ENCODE measurements around the gene TMCC3. TPM values are rescaled to one million over a fixed set of nuclear protein-coding genes. Genes with fewer than 3 reads are reported as not detected.

TMCC3 gene
- total RNA-seq, 1 experiment from 2014 or later, result 2.2 TPM

DNA sequence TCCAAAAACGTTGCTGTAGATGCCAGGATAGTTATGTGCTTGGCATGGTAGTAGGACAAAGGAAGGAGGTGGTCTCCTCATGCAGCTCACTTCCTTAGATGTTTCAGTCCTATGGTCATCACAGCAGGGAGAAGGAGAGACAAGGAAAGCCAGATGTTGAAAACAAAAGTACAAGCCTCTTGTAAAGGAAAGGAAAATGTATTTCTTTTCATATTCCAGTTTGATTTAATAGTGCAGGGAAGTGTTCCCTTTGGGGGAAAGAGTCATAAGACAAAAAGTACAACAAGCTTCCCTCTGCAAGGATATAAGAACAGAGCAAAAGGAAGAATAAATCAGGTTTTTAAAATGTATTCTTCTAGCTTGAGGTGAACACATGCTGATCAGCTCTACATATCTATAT lies 8.6 kb upstream of the TMCC3 start:
- no peak for ATAC-seq
- no peaks in the 10 kb centered on the region for H3K36me3 Mint-ChIP-seq
- TF ChIP-seq SP1 (CRISPR knock-in tag; conservative IDR thresholded peaks at IDR 0.05) (no peak), ZNF219 (CRISPR knock-in tag; IDR thresholded peaks at IDR 0.05; ENCODE audit: borderline replicate concordance) (no peak), ZNF263 (CRISPR knock-in tag; IDR thresholded peaks at IDR 0.05; ENCODE audit: low read depth) (no peak), OVOL2 (CRISPR knock-in tag; IDR thresholded peaks at IDR 0.05; ENCODE audit: borderline replicate concordance) (no peak), SOX15 (CRISPR knock-in tag; IDR thresholded peaks at IDR 0.05) (no peak), ZNF232 (CRISPR knock-in tag; IDR thresholded peaks at IDR 0.05) (no peak), ZNF138 (CRISPR knock-in tag; conservative IDR thresholded peaks at IDR 0.05) (no peak), ZNF423 (CRISPR knock-in tag; IDR thresholded peaks at IDR 0.05) (no peak), CREM (CRISPR knock-in tag; IDR thresholded peaks at IDR 0.05) (no peak), PRRX2 (CRISPR knock-in tag; IDR thresholded peaks at IDR 0.05) (no peak)
- TF ChIP-seq, protein P1, sequence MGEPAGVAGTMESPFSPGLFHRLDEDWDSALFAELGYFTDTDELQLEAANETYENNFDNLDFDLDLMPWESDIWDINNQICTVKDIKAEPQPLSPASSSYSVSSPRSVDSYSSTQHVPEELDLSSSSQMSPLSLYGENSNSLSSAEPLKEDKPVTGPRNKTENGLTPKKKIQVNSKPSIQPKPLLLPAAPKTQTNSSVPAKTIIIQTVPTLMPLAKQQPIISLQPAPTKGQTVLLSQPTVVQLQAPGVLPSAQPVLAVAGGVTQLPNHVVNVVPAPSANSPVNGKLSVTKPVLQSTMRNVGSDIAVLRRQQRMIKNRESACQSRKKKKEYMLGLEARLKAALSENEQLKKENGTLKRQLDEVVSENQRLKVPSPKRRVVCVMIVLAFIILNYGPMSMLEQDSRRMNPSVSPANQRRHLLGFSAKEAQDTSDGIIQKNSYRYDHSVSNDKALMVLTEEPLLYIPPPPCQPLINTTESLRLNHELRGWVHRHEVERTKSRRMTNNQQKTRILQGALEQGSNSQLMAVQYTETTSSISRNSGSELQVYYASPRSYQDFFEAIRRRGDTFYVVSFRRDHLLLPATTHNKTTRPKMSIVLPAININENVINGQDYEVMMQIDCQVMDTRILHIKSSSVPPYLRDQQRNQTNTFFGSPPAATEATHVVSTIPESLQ (CRISPR knock-in tag; IDR thresholded peaks at IDR 0.05), result no peak
- TF ChIP-seq, protein P2, sequence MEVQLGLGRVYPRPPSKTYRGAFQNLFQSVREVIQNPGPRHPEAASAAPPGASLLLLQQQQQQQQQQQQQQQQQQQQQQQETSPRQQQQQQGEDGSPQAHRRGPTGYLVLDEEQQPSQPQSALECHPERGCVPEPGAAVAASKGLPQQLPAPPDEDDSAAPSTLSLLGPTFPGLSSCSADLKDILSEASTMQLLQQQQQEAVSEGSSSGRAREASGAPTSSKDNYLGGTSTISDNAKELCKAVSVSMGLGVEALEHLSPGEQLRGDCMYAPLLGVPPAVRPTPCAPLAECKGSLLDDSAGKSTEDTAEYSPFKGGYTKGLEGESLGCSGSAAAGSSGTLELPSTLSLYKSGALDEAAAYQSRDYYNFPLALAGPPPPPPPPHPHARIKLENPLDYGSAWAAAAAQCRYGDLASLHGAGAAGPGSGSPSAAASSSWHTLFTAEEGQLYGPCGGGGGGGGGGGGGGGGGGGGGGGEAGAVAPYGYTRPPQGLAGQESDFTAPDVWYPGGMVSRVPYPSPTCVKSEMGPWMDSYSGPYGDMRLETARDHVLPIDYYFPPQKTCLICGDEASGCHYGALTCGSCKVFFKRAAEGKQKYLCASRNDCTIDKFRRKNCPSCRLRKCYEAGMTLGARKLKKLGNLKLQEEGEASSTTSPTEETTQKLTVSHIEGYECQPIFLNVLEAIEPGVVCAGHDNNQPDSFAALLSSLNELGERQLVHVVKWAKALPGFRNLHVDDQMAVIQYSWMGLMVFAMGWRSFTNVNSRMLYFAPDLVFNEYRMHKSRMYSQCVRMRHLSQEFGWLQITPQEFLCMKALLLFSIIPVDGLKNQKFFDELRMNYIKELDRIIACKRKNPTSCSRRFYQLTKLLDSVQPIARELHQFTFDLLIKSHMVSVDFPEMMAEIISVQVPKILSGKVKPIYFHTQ (CRISPR knock-in tag; IDR thresholded peaks at IDR 0.05), result no peak
- TF ChIP-seq, protein P3, sequence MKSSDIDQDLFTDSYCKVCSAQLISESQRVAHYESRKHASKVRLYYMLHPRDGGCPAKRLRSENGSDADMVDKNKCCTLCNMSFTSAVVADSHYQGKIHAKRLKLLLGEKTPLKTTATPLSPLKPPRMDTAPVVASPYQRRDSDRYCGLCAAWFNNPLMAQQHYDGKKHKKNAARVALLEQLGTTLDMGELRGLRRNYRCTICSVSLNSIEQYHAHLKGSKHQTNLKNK (CRISPR knock-in tag; IDR thresholded peaks at IDR 0.05), result no peak
- TF ChIP-seq, protein P4, sequence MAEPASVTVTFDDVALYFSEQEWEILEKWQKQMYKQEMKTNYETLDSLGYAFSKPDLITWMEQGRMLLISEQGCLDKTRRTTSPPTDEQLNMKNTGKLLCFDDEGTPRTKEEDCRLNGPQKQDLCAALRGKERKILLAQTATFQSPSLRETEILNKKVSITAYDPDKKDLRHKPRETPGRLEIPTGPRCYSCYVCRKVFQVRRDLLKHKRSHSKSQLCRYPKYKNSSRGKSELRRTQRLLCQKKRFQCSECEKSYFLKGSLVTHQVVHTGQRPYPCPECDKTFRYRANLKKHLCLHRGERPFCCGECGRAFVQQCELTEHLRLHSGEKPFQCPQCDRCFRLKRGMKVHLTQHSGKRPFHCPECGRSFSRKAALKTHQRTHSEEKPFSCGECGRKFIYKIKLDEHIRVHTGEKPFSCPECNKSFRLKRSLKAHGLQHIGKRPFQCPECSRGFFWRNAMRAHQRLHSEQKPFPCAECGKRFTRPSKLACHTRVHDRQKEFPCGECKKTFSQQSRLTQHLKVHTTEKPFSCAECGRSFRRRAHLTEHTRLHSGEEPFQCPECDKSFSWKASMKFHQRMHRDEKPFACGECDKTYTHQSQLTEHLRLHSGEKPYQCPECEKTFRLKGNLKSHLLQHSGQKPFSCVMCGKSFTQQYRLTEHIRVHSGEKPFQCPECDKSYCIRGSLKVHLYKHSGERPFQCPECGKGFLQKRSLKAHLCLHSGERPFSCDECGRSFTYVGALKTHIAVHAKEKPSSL (CRISPR knock-in tag; conservative IDR thresholded peaks at IDR 0.05), result no peak
- TF ChIP-seq, protein P5, sequence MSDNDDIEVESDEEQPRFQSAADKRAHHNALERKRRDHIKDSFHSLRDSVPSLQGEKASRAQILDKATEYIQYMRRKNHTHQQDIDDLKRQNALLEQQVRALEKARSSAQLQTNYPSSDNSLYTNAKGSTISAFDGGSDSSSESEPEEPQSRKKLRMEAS (CRISPR knock-in tag; IDR thresholded peaks at IDR 0.05), result no peak
- TF ChIP-seq, protein P6, sequence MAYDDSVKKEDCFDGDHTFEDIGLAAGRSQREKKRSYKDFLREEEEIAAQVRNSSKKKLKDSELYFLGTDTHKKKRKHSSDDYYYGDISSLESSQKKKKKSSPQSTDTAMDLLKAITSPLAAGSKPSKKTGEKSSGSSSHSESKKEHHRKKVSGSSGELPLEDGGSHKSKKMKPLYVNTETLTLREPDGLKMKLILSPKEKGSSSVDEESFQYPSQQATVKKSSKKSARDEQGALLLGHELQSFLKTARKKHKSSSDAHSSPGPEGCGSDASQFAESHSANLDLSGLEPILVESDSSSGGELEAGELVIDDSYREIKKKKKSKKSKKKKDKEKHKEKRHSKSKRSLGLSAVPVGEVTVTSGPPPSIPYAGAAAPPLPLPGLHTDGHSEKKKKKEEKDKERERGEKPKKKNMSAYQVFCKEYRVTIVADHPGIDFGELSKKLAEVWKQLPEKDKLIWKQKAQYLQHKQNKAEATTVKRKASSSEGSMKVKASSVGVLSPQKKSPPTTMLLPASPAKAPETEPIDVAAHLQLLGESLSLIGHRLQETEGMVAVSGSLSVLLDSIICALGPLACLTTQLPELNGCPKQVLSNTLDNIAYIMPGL (CRISPR knock-in tag; IDR thresholded peaks at IDR 0.05), result no peak
- TF ChIP-seq, protein P7, sequence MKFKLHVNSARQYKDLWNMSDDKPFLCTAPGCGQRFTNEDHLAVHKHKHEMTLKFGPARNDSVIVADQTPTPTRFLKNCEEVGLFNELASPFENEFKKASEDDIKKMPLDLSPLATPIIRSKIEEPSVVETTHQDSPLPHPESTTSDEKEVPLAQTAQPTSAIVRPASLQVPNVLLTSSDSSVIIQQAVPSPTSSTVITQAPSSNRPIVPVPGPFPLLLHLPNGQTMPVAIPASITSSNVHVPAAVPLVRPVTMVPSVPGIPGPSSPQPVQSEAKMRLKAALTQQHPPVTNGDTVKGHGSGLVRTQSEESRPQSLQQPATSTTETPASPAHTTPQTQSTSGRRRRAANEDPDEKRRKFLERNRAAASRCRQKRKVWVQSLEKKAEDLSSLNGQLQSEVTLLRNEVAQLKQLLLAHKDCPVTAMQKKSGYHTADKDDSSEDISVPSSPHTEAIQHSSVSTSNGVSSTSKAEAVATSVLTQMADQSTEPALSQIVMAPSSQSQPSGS (CRISPR knock-in tag; IDR thresholded peaks at IDR 0.05; ENCODE audit: borderline replicate concordance, low read depth), result no peak
- TF ChIP-seq, protein P8, sequence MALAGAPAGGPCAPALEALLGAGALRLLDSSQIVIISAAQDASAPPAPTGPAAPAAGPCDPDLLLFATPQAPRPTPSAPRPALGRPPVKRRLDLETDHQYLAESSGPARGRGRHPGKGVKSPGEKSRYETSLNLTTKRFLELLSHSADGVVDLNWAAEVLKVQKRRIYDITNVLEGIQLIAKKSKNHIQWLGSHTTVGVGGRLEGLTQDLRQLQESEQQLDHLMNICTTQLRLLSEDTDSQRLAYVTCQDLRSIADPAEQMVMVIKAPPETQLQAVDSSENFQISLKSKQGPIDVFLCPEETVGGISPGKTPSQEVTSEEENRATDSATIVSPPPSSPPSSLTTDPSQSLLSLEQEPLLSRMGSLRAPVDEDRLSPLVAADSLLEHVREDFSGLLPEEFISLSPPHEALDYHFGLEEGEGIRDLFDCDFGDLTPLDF (CRISPR knock-in tag; IDR thresholded peaks at IDR 0.05), result no peak
- TF ChIP-seq, protein P9, sequence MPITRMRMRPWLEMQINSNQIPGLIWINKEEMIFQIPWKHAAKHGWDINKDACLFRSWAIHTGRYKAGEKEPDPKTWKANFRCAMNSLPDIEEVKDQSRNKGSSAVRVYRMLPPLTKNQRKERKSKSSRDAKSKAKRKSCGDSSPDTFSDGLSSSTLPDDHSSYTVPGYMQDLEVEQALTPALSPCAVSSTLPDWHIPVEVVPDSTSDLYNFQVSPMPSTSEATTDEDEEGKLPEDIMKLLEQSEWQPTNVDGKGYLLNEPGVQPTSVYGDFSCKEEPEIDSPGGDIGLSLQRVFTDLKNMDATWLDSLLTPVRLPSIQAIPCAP (CRISPR knock-in tag; IDR thresholded peaks at IDR 0.05), result no peak
- DNase-seq (ENCODE audit: low spot score), result no peak
- ChIA-PET POLR2A (no interaction called here), CTCF (no interaction called here)
- no peak overlapping the region for H3K27ac Mint-ChIP-seq
- no peaks in the 10 kb centered on the region for H3K9me3 Mint-ChIP-seq
- no peak overlapping the region for H3K4me3 Mint-ChIP-seq
- no peaks in the 10 kb centered on the region for H3K27me3 Mint-ChIP-seq (ENCODE audit: low read depth)
- peaks cover 12% of the 10 kb centered on the region for H3K4me1 Mint-ChIP-seq
